Omental fat pad (tissue), 4 donors: Measurements from ENCODE around the gene ZNF528. TPM values are rescaled to one million over a fixed set of nuclear protein-coding genes. Genes with fewer than 3 reads are reported as not detected.

ENCODE experiments used
- ATAC-seq: fragments of 150-250 bp; one replicate; pipeline ENCODE4 v1.9.1; 2016; ENCODE audit warnings: mild to moderate bottlenecking, moderate library complexity; ENCODE audit not compliant: low FRiP score
- DNase-seq: peaks from one replicate; pipeline ENCODE4 v3.0.0-alpha.2; 2019; ENCODE audit warnings: low spot score
- total RNA-seq, 4 donors: library from RNA; depleted of rRNA; stranded (reverse); fragments of >200 nt; gene quantifications; one replicate each; pipeline ENCODE4 v1.1.0, GENCODE V29; 2016
- TF ChIP-seq, protein P1 (sequence below), 3 donors: fragments of 450-650 bp; IDR thresholded peaks; one replicate each; pipeline ENCODE4 v1.5.1; 2016 to 2017; ENCODE audit warnings: antibody characterized with exemption in 3 of 3, mild to moderate bottlenecking in 3 of 3, moderate library complexity in 2 of 3

Gene ZNF528
- total RNA-seq, 4 donors from 2014 or later: 8.0 to 29.2 (median 11.9) TPM

DNA sequence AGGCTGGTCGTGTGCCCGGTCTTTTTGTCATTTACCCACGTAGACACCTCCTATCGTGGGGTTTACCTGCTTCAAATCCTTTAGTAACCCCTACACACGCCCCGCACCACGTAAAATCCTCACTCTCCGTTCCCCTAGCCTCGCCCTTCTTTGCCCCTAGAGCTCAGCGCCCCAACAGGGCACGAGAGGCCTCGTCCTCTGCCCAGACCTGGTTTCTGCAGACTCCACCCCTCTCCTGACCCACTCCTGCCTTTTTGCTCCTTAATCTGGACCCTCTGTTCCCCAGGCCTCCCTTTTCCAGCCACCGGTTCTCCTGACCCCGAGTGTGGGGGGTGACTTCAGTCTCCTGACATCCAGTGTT lies 412 bp downstream of the ZNF528 start:
- TF ChIP-seq, protein P1, sequence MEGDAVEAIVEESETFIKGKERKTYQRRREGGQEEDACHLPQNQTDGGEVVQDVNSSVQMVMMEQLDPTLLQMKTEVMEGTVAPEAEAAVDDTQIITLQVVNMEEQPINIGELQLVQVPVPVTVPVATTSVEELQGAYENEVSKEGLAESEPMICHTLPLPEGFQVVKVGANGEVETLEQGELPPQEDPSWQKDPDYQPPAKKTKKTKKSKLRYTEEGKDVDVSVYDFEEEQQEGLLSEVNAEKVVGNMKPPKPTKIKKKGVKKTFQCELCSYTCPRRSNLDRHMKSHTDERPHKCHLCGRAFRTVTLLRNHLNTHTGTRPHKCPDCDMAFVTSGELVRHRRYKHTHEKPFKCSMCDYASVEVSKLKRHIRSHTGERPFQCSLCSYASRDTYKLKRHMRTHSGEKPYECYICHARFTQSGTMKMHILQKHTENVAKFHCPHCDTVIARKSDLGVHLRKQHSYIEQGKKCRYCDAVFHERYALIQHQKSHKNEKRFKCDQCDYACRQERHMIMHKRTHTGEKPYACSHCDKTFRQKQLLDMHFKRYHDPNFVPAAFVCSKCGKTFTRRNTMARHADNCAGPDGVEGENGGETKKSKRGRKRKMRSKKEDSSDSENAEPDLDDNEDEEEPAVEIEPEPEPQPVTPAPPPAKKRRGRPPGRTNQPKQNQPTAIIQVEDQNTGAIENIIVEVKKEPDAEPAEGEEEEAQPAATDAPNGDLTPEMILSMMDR (IDR thresholded peaks at IDR 0.05): no peak
- ATAC-seq (peak; percentile 36), DNase-seq (no peak)

DNA sequence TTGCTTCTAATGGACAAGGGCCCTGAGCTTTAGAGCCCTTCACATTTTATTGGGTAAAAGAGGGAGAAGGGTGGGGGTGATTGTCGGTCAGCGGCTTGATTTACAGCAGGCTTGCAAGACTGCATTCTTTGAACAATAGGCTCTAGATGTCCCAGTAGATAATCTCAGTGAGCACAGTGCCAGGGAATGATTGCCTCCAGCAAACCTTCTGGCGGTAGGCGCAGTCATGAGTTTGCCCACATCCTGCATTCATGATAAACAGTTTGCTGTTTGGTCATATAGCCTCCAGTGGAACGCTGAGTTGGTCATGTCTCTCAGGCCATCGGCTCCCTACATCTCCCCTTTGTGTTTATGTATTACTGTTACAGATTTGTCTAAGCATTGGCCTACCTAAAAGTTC lies 12.6 kb downstream of the ZNF528 start:
- no peak for DNase-seq
- no peak for ATAC-seq
- TF ChIP-seq, protein P1 (IDR thresholded peaks at IDR 0.05): no peak

DNA sequence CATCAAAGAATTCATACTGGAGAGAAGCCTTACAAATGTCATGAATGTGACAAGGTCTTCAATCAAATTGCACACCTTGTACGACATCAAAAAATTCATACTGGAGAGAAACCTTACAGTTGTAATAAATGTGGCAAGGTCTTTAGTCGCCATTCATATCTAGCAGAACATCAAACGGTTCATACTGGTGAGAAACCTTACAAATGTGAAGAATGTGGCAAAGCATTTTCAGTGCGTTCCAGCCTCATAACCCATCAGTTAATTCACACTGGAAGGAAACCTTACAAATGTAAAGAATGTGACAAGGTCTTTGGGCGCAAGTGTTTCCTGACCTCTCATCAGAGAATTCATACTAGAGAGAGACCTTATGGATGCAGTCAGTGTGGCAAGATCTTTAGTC lies 18.1 kb downstream of the ZNF528 start:
- DNase-seq: no peak
- ATAC-seq: no peak
- TF ChIP-seq, protein P1 (IDR thresholded peaks at IDR 0.05): no peak

DNA sequence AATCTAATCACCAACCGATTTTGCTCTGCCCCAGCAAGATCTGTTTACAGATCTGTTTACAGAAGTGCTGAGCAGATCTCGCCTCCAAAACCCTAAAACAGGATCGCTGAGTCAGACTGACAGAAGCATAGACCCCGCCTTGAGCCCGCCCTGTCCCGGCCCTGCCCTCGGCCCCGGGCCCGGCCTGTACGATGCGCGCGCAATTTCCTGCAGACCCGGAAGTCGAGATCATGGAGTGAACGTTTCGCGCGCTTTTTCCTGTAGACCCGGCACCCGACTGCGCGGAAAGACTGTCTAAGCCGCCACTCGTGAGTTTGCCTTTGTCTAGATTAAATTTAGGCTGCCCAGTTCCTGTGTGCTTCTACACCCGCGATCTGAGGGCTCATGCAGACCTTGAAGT lies 31.3 kb downstream of the ZNF528 start, which contains the start of gene ZNF534:
Gene ZNF534 (plus strand): TSS at position 212 of the 400 bp plus-strand sequence. CDS start 2,327 bp downstream, outside the sequence.
- DNase-seq: no peak
- no peak for ATAC-seq
- TF ChIP-seq, protein P1 (IDR thresholded peaks at IDR 0.05): no peak

DNA sequence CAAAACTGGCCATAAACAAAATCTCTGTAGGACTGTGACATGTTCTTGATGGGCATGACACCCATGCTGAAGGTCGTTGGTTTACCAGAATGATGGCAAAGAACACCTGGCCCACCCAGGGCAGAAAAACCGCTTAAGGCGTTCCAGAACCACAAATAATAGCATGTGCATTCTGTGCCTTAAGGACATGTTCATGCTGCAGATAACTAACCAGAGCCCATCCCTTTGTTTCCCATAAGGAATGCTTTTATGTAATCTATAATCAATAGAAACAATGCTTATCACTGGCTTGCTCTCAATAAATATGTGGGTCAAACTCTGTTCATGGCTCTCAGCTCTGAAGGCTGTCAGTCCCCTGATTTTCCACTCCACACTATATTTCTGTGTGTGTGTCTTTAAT lies 44.5 kb downstream of the ZNF528 start:
- DNase-seq (no peak), ATAC-seq (no peak)
- TF ChIP-seq, protein P1 (IDR thresholded peaks at IDR 0.05): no peak

DNA sequence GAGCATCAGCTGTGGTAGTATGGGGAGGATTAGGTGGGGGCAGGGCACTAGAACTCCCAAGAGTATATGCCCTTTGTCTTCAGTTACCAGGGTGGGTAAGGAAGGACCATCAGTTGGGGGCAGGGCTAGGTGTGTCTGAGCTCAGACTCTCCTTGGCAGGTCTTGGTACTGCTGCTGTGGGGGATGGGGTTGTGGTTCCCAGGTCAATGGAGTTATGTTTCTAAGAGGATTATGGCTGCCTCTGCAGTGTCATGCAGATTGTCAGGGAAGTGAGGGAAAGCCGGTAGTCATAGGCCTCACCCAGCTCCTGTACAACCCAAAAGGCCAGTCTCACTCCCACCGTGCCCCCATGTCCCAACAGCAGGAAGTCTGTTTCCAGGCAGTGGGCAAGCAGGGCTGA lies 46.9 kb downstream of the ZNF528 start:
- TF ChIP-seq, protein P1 (IDR thresholded peaks at IDR 0.05): no peak
- no peak for DNase-seq
- ATAC-seq: no peak

DNA sequence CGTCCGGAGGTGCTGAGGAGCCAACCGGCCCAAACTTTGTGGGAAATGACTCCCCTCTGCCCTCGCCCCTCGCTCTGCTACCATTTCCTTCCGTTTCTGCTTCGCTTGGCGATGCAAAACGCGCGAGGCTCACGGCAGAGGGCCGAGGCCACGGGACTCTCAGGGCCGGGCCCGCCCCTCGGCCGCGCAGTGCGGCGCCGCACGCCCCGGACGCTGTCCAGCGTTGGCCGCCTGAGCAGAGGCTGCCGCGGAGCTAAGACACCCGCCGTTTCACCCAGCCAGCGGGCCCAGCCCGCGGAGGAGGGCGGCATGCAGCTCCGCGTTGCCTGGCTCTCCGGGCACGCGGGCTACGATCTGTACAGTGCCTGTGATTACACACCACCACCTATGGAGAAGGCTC lies 53.6 kb downstream of the ZNF528 start:
- TF ChIP-seq, protein P1 (IDR thresholded peaks at IDR 0.05): no peak
- DNase-seq (no peak), ATAC-seq (no peak)
